Smooth muscle cell (in vitro differentiated cells): ENCODE results near the gene DGKA. TPM values are rescaled to one million over a fixed set of nuclear protein-coding genes. Genes with fewer than 3 reads are reported as not detected.

ENCODE experiments used
- DNase-seq: peaks from one replicate; lab custom pipeline; 2025; ENCODE audit not compliant: unreplicated experiment; lab: John Stamatoyannopoulos, UW
- H2AFZ ChIP-seq: fragments of 200-600 bp; sonication (generic); 2 replicates; pipeline ENCODE4 v1.6.0; 2016; ENCODE audit warnings: antibody characterized with exemption, low read depth, mild to moderate bottlenecking
- H3F3A ChIP-seq: fragments of 200-600 bp; sonication (generic); 2 replicates; pipeline ENCODE4 v1.6.0; 2017; ENCODE audit warnings: antibody characterized with exemption, low read depth
- H3K27ac ChIP-seq: fragments of 200-600 bp; sonication (generic); 2 replicates; pipeline ENCODE4 v1.5.1; 2016; ENCODE audit warnings: low read depth, mild to moderate bottlenecking
- H3K27me3 ChIP-seq: fragments of 200-600 bp; sonication (generic); 2 replicates; pipeline ENCODE4 v1.6.1; 2016; ENCODE audit warnings: low read depth, mild to moderate bottlenecking
- H3K36me3 ChIP-seq: fragments of 200-600 bp; sonication (generic); 2 replicates; pipeline ENCODE4 v1.5.1; 2016; ENCODE audit warnings: low read depth
- H3K4me1 ChIP-seq: fragments of 200-600 bp; sonication (generic); 2 replicates; pipeline ENCODE4 v1.5.1; 2016; ENCODE audit warnings: low read depth
- H3K4me2 ChIP-seq: fragments of 200-600 bp; sonication (generic); 2 replicates; pipeline ENCODE4 v1.6.0; 2016; ENCODE audit warnings: mild to moderate bottlenecking
- H3K4me3 ChIP-seq: fragments of 200-600 bp; sonication (generic); 2 replicates; pipeline ENCODE4 v1.5.1; 2016; ENCODE audit warnings: mild to moderate bottlenecking
- H3K79me2 ChIP-seq: fragments of 200-600 bp; sonication (generic); 2 replicates; pipeline ENCODE4 v1.6.0; 2016; ENCODE audit warnings: low read depth, mild to moderate bottlenecking
- H3K9ac ChIP-seq: fragments of 200-600 bp; sonication (generic); 2 replicates; pipeline ENCODE4 v1.6.0; 2016; ENCODE audit warnings: low read depth
- H3K9me3 ChIP-seq: fragments of 200-600 bp; sonication (generic); replicated peaks from 2 replicates; pipeline ENCODE4 v1.5.1; 2016; ENCODE audit warnings: low read depth
- H4K20me1 ChIP-seq: fragments of 200-600 bp; sonication (generic); 2 replicates; pipeline ENCODE4 v1.6.0; 2016; ENCODE audit warnings: low read depth
- CTCF ChIP-seq: fragments of 200-600 bp; sonication (generic); IDR thresholded peaks from 2 replicates; pipeline ENCODE4 v1.5.1; 2017; ENCODE audit warnings: borderline replicate concordance, mild to moderate bottlenecking, antibody characterized with exemption; ENCODE audit not compliant: insufficient read depth, poor library complexity, severe bottlenecking
- WGBS: methylation state at CpG from one replicate; pipeline ENCODE4 v1.1.7; 2016; ENCODE audit warnings: low lambda C conversion rate; 5-methylcytosine and 5-hydroxymethylcytosine counted together
- polyA plus RNA-seq: library from polyadenylated mRNA; unstranded; fragments of >200 nt; fragmentation: Nextera tagmentation; extraction: Ambion mirVana; gene quantifications from 2 replicates; pipeline ENCODE4 v1.2.1, GENCODE V29; 2016
- total RNA-seq: library from RNA; depleted of rRNA; stranded (reverse); fragments of >200 nt; gene quantifications from 2 replicates; pipeline ENCODE4 v1.2.3, GENCODE V29; 2014

The DGKA gene
- total RNA-seq, result 86.0 and 87.1 TPM in 2 replicates
- 66.3 and 125 TPM in 2 replicates for polyA plus RNA-seq

GRCh38 chr12:55930771-55931316 lies at the start of gene DGKA:
Gene DGKA (plus strand): TSS chr12:55931162. CDS start chr12:55936504, 5,342 bp downstream.
- peak; percentile 48 for TF ChIP-seq CTCF
- peaks cover 33% of the 10 kb centered on the region for H3K79me2 ChIP-seq

GRCh38 chr12:55885113-55885512 lies 45.8 kb upstream of the DGKA start:
- 92% methylated on average over 1 of the region's 1 CpG for WGBS
- no peak overlapping the region for H3K4me3 ChIP-seq
- DNase-seq, result no peak
- no peak overlapping the region for H3K27ac ChIP-seq
- TF ChIP-seq CTCF, result no peak
- no peaks in the 10 kb centered on the region for H3F3A ChIP-seq
- no peaks in the 10 kb centered on the region for H3K9me3 ChIP-seq
- H3K4me1 ChIP-seq, result no peaks in the 10 kb centered on the region
- H2AFZ ChIP-seq, result no peak overlapping the region
- H3K4me2 ChIP-seq, result no peak overlapping the region
- no peak overlapping the region for H3K9ac ChIP-seq
- no peaks in the 10 kb centered on the region for H3K27me3 ChIP-seq
- no peaks in the 10 kb centered on the region for H3K79me2 ChIP-seq
- H3K36me3 ChIP-seq, result no peaks in the 10 kb centered on the region
- H4K20me1 ChIP-seq, result no peaks in the 10 kb centered on the region

More at GRCh38 chr12:55930771-55931316, at the start of gene DGKA:
- DNase-seq, result peak; percentile 9
- peak within 1 kb of the TSS; percentile 83 for H3K4me3 ChIP-seq
- H3K4me2 ChIP-seq, result peak within 1 kb of the TSS; percentile 95
- peak within 1 kb of the TSS; percentile 75 for H3K27ac ChIP-seq
- no peaks in the 10 kb centered on the region for H3K36me3 ChIP-seq
- no peaks in the 10 kb centered on the region for H4K20me1 ChIP-seq
- no peaks in the 10 kb centered on the region for H3K9me3 ChIP-seq
- H3K27me3 ChIP-seq, result no peaks in the 10 kb centered on the region
- H3K9ac ChIP-seq, result peak within 1 kb of the TSS; percentile 82
- H3K4me1 ChIP-seq, result peaks cover 20% of the 10 kb centered on the region
- peak within 1 kb of the TSS; percentile 92 for H2AFZ ChIP-seq
- 39% methylated on average over 3 of the region's 3 CpGs for WGBS
- H3F3A ChIP-seq, result peaks cover 24% of the 10 kb centered on the region

- H3K9ac ChIP-seq, result no peak overlapping the region
- no peaks in the 10 kb centered on the region for H4K20me1 ChIP-seq
- no peak for DNase-seq
- no peaks in the 10 kb centered on the region for H3K36me3 ChIP-seq
- no peaks in the 10 kb centered on the region for H3K9me3 ChIP-seq
- H3K79me2 ChIP-seq, result no peaks in the 10 kb centered on the region
- no peaks in the 10 kb centered on the region for H3K27me3 ChIP-seq
- no peak overlapping the region for H2AFZ ChIP-seq
- H3K27ac ChIP-seq, result no peak overlapping the region
- no peaks in the 10 kb centered on the region for H3K4me1 ChIP-seq
- TF ChIP-seq CTCF, result no peak
- no peak overlapping the region for H3K4me3 ChIP-seq
- no peaks in the 10 kb centered on the region for H3F3A ChIP-seq
- H3K4me2 ChIP-seq, result no peak overlapping the region
- 98% methylated on average over 4 of the region's 4 CpGs for WGBS
These were observed 39.7 kb upstream of the DGKA start for GRCh38 chr12:55891310-55891709.

GRCh38 chr12:55893723-55894122 lies 37.2 kb upstream of the DGKA start:
- H3K79me2 ChIP-seq, result no peaks in the 10 kb centered on the region
- H3K4me1 ChIP-seq, result no peaks in the 10 kb centered on the region
- H3K36me3 ChIP-seq, result no peaks in the 10 kb centered on the region
- H4K20me1 ChIP-seq, result no peaks in the 10 kb centered on the region
- no peak overlapping the region for H3K27ac ChIP-seq
- no peak for DNase-seq
- H3K4me3 ChIP-seq, result no peak overlapping the region
- H2AFZ ChIP-seq, result no peak overlapping the region
- H3K4me2 ChIP-seq, result no peak overlapping the region
- H3K9ac ChIP-seq, result no peak overlapping the region
- no peaks in the 10 kb centered on the region for H3K27me3 ChIP-seq
- TF ChIP-seq CTCF, result no peak
- WGBS, result 97% methylated on average over 1 of the region's 1 CpG
- no peaks in the 10 kb centered on the region for H3F3A ChIP-seq
- H3K9me3 ChIP-seq, result no peaks in the 10 kb centered on the region
